ENCODE results near the gene DGKH.
A peak's percentile ranks its signal among the peaks of the same experiment; 100 is the strongest.

The DGKH gene

GRCh38 chr13:42279986-42280385 lies 231.5 kb downstream of the DGKH start:
- DNase-seq: no peak

- DNase-seq: peak in 1 of 3 experiments; percentile 3
These were observed 232.1 kb downstream of the DGKH start for GRCh38 chr13:42280537-42280936.

- DNase-seq: peak in 2 of 3 experiments; percentile 3 to 46
These were observed 235.1 kb downstream of the DGKH start for GRCh38 chr13:42283574-42283973.

- DNase-seq: peak in 1 of 3 experiments; percentile 30
These were observed 235.6 kb downstream of the DGKH start for GRCh38 chr13:42284068-42284467.
